ES-I3 (cell line): ENCODE data around the gene RAB6B.
A peak's percentile ranks its signal among the peaks of the same experiment; 100 is the strongest.

ENCODE experiments used
- H3K36me3 ChIP-seq: 2 replicates; pipeline ENCODE4 v1.6.1; 2013; ENCODE audit warnings: mild to moderate bottlenecking, low read length, control low read depth, moderate library complexity; ENCODE audit not compliant: insufficient read depth
- H3K4me1 ChIP-seq: 2 replicates; pipeline ENCODE4 v1.6.1; 2013; ENCODE audit warnings: mild to moderate bottlenecking, control low read depth, low read length; ENCODE audit not compliant: insufficient read depth
- H3K9ac ChIP-seq: 2 replicates; pipeline ENCODE4 v1.6.1; 2013; ENCODE audit warnings: low read depth, mild to moderate bottlenecking, low read length, moderate library complexity
- H3K9me3 ChIP-seq: 2 replicates; pipeline ENCODE4 v1.6.1; 2013; ENCODE audit warnings: mild to moderate bottlenecking, low read length, moderate library complexity; ENCODE audit not compliant: control insufficient read depth, insufficient read depth

RAB6B gene

DNA sequence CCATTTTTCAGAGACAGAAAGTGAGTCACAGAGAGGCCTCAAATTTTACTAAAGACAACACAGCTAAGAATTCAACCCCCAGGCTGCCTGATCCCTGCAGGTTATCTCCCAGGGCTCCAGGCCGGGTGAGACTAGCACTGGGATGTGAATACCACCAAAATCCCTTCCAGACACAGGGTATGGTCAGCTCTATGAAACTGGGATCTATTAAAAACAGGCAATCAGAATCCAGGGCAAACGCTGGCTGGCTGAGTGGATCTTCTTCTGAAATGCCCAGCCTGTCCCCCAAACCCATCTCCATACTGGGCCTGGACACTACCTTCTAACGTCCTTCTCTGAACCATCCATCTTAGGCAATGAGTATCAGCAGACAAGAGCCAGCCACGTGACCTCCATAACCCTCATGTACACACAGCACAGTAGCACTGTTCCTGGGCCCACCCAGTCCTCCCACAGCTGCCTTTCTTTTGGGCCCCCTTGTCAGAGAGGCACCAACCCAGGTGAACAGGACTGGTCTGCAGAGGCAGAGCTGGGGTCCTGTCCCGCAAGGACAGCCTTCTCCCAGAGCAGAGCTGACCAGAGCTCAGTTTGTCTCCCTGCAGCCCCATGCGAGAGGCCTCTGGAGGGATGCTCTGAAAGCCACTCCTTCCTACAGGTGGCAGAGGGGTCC is 1.9 kb downstream of the RAB6B start:
- Histone ChIP-seq H3K36me3 (no peaks in the 10 kb centered on the region), H3K9ac (0 out of 2 replicates have a peak overlapping the region, but pooled peaks have one; percentile 63), H3K4me1 (peaks cover 4% of the 10 kb centered on the region), H3K9me3 (no peaks in the 10 kb centered on the region)

DNA sequence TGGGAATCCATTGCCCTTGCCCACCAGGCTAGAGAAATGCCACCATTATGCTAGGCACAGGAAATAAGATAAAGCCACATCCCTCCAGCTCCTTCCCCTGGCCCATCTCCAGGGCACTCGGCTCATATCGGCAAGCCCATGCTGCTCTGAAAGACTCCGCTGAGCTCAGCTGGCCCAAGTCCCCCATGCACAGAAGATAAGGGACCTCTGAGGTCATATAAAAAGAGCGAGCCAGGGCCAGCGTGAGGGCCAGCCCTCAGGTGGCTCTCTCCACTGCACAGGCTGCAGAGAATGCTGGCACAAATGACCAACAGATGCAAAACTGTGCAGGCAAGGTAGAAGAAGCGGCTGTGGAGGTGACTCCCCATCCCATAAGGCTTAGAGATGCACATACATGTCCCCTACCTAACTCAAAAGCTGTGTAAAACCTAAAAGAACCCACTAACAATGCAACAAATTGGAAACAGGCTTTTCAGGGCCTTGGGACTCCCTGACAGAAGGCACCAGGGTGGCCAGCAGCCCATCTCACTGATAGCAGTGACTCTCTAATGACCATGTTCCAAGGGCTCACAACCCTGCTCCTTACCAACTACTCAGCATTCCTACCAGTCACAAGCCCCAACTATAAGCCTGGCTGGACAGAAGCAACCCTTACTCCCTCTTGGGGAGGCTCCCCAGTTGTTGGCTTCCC is 3.0 kb downstream of the RAB6B start:
- Histone ChIP-seq H3K9ac (no peak overlapping the region), H3K36me3 (no peaks in the 10 kb centered on the region), H3K4me1 (peaks cover 8% of the 10 kb centered on the region), H3K9me3 (no peaks in the 10 kb centered on the region)

DNA sequence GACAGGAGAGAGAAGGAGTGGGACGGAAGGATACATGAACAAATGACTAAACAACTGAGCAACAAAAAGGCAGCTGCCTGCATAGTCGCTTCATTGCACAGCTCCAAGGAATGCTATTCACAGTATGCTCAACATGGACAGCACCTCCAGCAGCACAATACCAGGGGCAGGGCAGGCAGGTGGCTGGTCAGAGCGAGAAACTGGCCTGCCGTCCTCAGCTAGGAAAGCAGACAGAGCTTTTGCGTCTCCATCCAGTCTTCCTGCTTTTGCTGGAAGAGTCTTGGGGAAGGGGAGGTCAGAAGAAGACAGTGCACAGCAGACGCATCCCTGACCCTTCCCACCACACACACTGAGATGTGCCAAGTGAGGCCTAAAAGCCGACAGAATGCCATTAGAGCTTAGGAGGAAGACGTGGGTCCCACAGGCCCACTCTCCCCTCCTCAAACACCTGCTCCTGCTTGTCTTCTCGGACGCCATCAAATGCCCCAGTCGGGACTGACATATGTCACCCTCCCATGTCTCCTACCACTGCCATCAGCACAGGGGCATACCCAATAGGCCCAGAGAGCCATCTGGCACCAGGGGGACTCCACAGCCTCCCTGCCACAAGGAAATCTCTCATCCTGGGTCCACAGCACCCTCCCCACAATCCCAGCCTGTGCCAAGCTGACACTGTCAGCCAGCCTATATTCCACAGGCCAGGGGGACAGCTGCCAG is 3.9 kb downstream of the RAB6B start:
- Histone ChIP-seq H3K9me3 (no peaks in the 10 kb centered on the region), H3K9ac (no peak overlapping the region), H3K4me1 (peaks cover 14% of the 10 kb centered on the region), H3K36me3 (no peaks in the 10 kb centered on the region)

DNA sequence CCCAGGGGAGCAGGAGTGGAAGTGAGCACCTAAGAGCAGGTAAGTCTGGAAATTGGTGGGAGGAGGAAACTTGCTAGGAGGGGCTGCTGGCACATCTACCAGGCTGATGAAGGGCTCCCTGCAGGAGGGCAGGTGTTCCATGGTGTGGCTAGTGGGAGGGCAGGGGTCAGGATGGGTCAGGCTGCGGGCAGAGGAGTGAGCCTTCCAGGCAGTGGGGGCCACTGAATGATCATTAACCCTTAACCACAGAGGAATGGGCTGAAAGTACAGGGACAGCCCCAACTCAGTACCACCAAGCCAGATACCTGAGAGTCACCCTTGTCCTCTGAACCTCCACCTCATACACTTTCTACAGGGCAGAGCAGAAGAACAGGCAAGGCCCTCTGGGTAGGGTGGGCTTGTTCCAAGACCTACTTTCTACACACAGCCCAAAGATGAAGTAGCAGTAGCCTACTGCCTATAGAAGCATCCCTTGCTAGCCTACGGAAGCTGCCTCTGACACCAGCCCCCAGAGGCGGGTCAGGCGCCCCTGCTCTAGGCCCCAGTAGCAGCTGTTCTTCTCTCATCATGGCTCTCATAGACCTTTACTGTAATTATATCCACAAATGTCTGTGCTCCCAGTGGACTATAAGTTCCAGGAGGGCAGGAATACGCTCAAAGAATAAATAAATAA is 4.6 kb downstream of the RAB6B start:
- Histone ChIP-seq H3K9me3 (no peaks in the 10 kb centered on the region), H3K9ac (no peak overlapping the region), H3K36me3 (no peaks in the 10 kb centered on the region), H3K4me1 (peaks cover 14% of the 10 kb centered on the region)

DNA sequence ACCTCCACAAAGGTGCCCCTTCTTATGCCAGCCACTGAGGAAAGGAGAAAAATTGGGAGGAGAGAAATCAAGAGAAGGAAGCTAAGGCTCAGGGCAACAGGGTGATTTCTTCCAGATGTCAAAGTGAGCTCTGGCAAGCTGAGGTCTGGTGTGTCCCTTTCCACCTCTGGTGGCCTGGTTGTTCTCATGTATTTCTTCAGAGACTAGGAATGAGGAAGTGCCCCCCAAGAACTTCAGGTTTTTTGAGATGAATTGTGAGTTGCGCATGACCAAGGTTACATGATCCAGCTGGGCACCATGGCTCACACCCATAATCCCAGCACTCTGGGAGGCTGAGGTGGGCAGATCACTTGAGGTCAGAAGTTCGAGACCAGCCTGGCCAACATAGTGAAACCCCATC is 5.6 kb downstream of the RAB6B start:
- no peak overlapping the region for H3K9ac ChIP-seq
- peaks cover 14% of the 10 kb centered on the region for H3K4me1 ChIP-seq
- no peaks in the 10 kb centered on the region for H3K36me3 ChIP-seq
- H3K9me3 ChIP-seq: no peaks in the 10 kb centered on the region

DNA sequence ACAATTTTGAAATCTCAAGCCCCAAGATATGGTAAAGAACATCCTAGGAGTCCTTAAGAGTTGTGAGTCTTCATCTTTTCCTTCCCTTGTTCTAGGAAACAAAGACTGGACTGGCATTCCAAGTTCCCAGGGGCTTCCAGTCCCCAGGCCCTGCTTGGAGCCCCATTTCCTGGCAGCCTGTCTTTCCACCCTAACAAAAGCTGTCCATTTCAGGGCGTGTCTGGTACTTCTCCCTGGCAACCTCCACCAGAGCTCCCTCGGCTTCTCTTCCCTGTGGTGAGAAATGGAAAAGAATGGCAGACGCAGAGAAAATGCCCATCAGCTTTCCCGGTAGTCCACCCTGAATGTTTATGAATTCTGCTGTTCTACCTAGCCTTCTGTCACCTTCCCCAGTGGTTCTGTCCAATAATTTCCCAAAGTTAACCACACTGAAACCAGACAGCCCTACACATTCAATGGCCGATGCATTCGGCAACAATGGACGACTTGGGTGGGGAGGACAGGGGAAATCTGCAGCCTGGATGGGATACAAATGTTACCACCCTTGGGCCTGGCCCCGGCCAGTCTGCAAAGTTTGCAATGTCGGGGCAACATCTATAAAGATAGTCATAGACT is 6.8 kb downstream of the RAB6B start:
- H3K9me3 ChIP-seq: no peaks in the 10 kb centered on the region
- H3K4me1 ChIP-seq: peaks cover 11% of the 10 kb centered on the region
- H3K36me3 ChIP-seq: no peaks in the 10 kb centered on the region
- H3K9ac ChIP-seq: no peak overlapping the region

DNA sequence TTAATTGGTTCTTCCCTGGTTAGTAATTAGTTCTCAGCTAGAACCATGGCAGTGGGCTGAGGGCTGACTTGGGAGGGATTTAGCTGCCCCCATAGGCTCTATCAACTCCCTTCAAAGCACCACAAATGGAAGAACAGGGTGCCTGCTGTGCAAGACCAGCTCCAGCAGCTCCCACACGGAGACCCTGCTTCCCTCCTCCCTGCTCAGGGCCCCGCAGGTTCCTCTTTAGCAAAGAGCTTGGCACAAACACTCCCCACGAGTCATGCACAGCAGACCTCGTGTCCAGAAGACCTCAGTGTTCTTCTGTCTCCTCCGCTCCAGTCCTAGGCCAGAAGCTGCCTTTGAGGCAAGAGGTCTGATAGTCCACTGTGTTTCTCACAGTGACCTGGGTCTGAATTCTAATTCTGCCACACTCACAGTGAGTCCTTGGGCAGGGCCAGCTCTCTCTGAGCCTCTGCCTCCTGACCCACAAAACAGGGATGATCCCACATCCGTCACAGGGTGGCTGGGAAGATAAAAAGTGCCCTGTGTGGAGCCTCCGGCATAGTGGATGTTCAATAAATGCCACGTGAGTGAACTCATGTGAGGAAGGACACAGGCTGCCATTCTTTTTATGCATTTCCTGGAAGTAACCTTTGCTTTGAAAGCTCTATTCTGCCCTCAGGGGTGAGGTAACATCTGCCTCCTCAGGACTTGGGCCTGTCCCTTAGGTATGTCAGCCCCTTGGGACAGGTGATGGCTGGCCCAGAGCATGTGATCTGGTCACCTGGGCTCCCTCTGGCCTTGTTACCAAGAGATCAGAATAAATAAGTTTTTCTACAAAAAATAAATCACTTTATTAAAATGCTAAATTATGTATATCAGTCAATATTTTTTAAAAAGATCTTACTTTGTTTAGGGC is 7.6 kb downstream of the RAB6B start:
- H3K4me1 ChIP-seq: peaks cover 10% of the 10 kb centered on the region; the same call in 1 of the 2 replicates
- no peak overlapping the region for H3K9ac ChIP-seq
- H3K36me3 ChIP-seq: no peaks in the 10 kb centered on the region
- no peaks in the 10 kb centered on the region for H3K9me3 ChIP-seq

DNA sequence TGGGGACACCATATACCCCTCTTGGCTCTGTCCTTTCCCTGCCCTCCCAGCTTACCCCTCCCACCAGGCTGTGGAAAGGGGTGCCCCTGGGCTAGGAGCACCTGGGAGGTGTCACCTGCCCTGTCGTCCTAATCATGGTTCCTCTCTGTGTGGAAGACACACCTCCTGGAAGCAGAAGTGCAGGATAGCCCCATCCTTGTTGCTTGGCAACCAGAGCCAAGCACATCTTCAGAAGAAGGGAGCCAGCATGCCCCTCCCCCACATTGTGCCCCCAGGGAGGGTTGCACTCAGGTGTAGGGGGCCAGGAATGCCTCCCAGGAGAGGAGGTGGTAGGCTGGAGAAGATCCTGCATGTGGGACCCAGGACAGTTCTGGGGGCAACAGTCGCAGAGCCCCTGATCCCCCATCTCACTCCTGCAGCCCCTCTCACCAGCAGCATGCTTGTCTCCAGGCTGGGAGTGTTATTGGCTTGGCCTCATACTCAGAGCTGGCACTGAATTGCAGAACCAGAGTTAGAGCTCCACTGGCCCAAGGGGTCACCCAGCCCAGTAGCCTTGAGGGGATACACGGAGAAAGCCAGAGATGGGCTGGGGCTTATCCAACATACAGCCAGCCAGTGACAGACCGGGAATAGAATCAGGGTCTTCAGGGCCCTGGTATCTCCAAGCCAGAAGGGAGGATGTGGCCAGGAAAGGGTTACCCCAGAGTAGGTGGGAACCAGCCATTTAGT is 8.4 kb downstream of the RAB6B start:
- no peaks in the 10 kb centered on the region for H3K9me3 ChIP-seq
- peaks cover 10% of the 10 kb centered on the region; the same call in 1 of the 2 replicates for H3K4me1 ChIP-seq
- no peaks in the 10 kb centered on the region for H3K36me3 ChIP-seq
- no peak overlapping the region for H3K9ac ChIP-seq

DNA sequence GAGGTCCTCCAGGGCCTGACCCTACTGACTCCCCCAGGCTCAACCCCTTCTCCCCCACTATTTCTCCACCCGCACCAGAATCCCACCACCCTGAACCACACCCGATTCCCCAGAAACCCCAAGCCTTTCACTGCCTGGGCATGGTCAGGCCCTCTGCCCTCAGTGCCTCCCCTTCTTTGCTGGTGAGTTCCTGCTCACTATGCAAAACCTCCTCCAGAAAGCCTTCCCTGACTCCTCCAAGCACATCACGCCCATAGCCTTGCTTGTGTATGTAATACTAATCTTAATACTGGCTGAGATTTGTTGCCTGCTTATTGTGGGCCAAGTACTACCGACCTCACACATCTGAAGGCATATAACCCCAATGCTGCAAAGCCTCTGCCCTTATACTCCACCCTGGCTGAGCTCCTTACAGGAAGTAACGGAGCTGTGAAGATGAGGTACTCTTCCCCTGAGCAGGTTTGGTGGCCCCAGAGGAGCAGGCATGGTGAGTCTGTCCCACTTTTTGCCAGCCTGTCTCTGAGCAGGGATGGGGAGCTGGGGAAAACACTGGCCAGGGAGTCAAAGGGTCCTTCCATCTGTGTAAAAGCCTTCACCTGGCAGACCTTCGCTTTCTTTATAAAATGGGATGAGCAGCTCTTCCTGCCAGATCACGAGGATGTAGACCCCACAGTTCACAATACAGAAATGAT is 9.5 kb downstream of the RAB6B start:
- Histone ChIP-seq H3K9me3 (peaks cover 3% of the 10 kb centered on the region; the same call in 1 of the 2 replicates), H3K9ac (no peak overlapping the region), H3K4me1 (peaks cover 10% of the 10 kb centered on the region; the same call in 1 of the 2 replicates), H3K36me3 (no peaks in the 10 kb centered on the region)

DNA sequence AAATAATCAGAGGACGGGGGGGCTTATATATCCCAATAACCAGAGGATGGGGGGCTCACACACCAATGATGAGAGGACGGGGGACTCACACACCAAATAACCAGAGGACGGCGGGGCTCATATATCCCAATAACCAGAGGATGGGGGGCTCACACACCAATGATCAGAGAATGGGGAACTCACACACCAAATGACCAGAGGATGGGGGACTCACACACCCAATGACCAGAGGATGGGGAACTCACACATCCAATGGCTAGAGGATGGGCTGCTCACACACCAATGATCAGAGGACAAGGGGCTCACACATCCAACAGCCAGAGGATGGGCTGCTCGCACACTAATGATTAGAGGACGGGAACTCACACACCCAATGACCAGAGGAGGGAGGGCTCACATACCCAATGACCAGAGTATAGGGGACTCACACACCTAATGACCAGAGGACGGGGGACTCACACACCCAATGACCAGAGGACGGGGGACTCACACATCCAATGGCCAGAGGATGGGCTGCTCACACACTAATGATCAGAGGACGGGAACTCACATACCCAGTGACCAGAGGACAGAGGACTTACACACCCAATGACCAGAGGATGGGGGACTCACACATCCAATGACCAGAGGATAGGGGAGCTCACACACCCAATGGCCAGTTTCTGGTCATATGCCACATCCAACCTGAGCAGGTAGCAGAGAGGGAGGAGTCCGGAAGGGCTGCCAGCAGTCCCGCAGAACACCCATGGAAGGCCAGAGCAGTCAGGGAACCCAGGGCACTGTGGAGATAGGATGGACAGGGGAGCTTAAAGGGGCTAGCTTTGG is 10.6 kb downstream of the RAB6B start:
- no peaks in the 10 kb centered on the region for H3K36me3 ChIP-seq

DNA sequence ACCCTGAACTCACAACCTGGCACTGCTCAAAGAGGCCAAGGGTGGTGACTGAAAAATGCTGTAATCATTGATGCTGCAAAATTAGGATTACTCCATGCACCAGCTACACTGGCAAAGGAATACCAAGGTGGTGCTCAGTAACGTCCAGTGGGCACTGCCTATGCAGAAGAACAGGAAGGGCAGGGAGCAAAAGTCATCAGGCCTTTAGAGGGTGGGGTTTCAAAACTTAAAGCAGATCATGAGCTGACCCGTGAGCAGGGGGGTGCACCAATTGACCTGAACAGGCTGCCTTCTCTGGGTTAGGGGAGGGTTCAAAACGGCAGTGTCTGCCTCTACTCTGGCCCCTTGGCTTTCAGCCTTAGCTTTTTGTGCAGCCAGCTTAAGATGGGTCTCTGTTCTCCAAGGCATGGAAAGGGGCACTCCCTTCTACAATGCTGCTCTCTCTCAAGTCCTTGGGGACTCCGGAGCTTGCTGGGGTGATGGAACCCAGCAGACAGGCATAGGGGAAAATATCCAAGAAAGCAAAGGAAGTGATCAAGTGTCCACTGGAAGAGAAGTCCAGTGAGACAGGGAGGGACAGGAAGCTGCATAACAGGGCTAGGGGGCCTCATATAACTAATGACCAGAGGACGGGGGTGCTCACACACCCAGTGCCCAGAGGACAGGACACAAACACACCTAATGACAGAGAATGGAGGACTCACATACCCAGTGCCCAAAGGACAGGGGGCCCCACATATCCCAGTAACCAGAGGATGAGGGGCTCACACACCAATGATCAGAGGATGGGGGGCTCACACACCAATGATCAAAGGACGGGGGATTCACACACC is 11.4 kb downstream of the RAB6B start:
- H3K4me1 ChIP-seq: peaks cover 10% of the 10 kb centered on the region; the same call in 1 of the 2 replicates
- H3K9me3 ChIP-seq: peaks cover 3% of the 10 kb centered on the region; the same call in 1 of the 2 replicates
- H3K36me3 ChIP-seq: no peaks in the 10 kb centered on the region
- no peak overlapping the region for H3K9ac ChIP-seq

More for the DNA sequence above, 10.6 kb downstream of the RAB6B start:
- Histone ChIP-seq H3K4me1 (peaks cover 10% of the 10 kb centered on the region; the same call in 1 of the 2 replicates), H3K9me3 (peaks cover 3% of the 10 kb centered on the region; the same call in 1 of the 2 replicates), H3K9ac (no peak overlapping the region)
